GM12878 (cell line): ENCODE data around the gene INTS14. TPM values are rescaled to one million over a fixed set of nuclear protein-coding genes. Genes with fewer than 3 reads are reported as not detected.

Experiments used
- ESRRA ChIP-seq: IDR thresholded peaks from 2 replicates; pipeline ENCODE4 v1.6.1; 2012; ENCODE audit warnings: mild to moderate bottlenecking, low read length, improper control_type of control experiment
- EZH2 ChIP-seq: IDR thresholded peaks from 2 replicates; pipeline ENCODE4 v1.6.1; 2012; ENCODE audit warnings: low read depth, mild to moderate bottlenecking, control low read depth, inconsistent platforms, low read length, borderline replicate concordance; ENCODE audit not compliant: control insufficient read depth
- MYB ChIP-seq: fragments of 150-350 bp; IDR thresholded peaks from 2 replicates; pipeline ENCODE4 v1.6.1; 2014; ENCODE audit warnings: mild to moderate bottlenecking, low read depth, low read length, borderline replicate concordance
- NFXL1 ChIP-seq: fragments of 450-650 bp; IDR thresholded peaks from 2 replicates; pipeline ENCODE4 v1.6.1; 2017; ENCODE audit warnings: antibody characterized with exemption, mild to moderate bottlenecking, borderline replicate concordance
- NR2F1 ChIP-seq: fragments of 450-650 bp; conservative IDR thresholded peaks from 2 replicates; pipeline ENCODE4 v1.6.1; 2017; ENCODE audit warnings: mild to moderate bottlenecking
- POLR2AphosphoS5 ChIP-seq: IDR thresholded peaks from 2 replicates; pipeline ENCODE4 v1.6.1; 2011; ENCODE audit warnings: mild to moderate bottlenecking, low read length, inconsistent platforms
- RAD21 ChIP-seq: IDR thresholded peaks from 2 replicates; pipeline ENCODE4 v1.6.1; 2011; ENCODE audit warnings: mild to moderate bottlenecking, low read depth, low read length, moderate library complexity; ENCODE audit not compliant: insufficient read depth
- RELB ChIP-seq: fragments of 450-650 bp; IDR thresholded peaks from 2 replicates; pipeline ENCODE4 v1.6.1; 2017; ENCODE audit warnings: low read depth, mild to moderate bottlenecking, moderate library complexity
- SP1 ChIP-seq: IDR thresholded peaks from one replicate; pipeline ENCODE4 v1.6.1; 2011; ENCODE audit warnings: low read depth, low read length
- TAF1 ChIP-seq: IDR thresholded peaks from 2 replicates; pipeline ENCODE4 v1.6.1; 2011; ENCODE audit warnings: mild to moderate bottlenecking, low read depth, low read length, borderline replicate concordance
- polyA plus RNA-seq, 11 experiments: library from polyadenylated mRNA; depleted of rRNA in 4 of 11; unstranded in 6 of 11; stranded (reverse) in 5 of 11; fragments of >200 nt; fragmentation: Nextera tagmentation in 4 of 11; fragmentation: Illumina TruSeq in 1 of 11; extraction: Ambion mirVana in 4 of 11; extraction: Trizol in 1 of 11; gene quantifications; 1 replicate in 1 of 11; 2 replicates in 10 of 11; pipeline versions ENCODE4 v1.2.1 to v1.2.3, GENCODE V29; 2011 to 2016; ENCODE audit warnings: inconsistent platforms in 2 of 11, missing spikeins in 2 of 11, low read depth in 1 of 11
- total RNA-seq, 4 experiments: library from RNA; depleted of rRNA in 3 of 4; stranded (reverse); fragments of >200 nt in 3 of 4; fragmentation: Illumina TruSeq in 1 of 4; extraction: Trizol in 1 of 4; gene quantifications; 2 replicates each; pipeline versions ENCODE4 v1.2.1 to v1.2.3, GENCODE V29; 2013 to 2021
- TF ChIP-seq, protein P1 (sequence below): fragments of 450-650 bp; IDR thresholded peaks from 2 replicates; pipeline ENCODE4 v1.6.1; 2017; ENCODE audit warnings: antibody characterized with exemption, mild to moderate bottlenecking, moderate library complexity
- TF ChIP-seq, protein P2 (sequence below): fragments of 150-350 bp; IDR thresholded peaks from 2 replicates; pipeline ENCODE4 v1.6.1; 2016; ENCODE audit warnings: low read depth, low read length
- TF ChIP-seq, protein P3 (sequence below): fragments of 450-650 bp; IDR thresholded peaks from 2 replicates; pipeline ENCODE4 v1.6.1; 2016; ENCODE audit warnings: mild to moderate bottlenecking, moderate library complexity, borderline replicate concordance

The INTS14 gene
- total and polyA plus RNA-seq, 10 of the 15 experiments (the other 5 are each of a cell fraction or from before 2014, with no cell fraction given) = 36.8 to 76.9 (median 47.7) TPM

DNA sequence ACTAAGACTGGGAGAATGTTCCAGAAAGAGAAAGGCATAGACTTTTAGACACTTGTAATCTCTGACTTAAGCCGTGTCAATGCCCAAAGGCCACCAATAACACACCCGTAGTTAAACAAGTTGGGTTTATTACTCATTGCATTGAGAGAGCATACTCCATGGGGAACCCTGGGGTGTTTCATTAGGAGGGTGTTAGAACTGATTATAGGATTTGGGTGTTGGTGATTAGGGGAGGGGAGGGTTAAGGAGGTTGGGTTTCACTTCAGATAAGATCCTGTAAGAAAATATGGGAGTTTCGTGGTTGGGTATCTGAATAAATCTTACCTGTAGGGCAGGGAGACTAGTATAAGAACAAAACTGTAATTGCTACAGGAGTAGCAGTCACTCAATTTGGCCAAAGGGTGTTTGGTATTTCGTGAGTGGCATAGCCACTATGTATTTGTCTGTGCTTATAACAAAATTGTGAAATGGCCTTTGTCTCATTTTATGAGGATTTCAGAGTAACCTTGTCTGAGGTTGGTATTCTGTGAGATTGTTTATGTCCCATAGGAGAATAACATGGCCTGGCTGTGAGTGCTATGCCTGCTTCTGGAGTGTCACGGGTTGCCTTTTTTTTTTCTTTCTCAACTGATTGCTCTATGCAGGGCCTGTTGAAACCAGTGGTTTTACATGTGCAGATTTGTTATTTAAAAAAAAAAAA is 77.7 kb downstream of the INTS14 start (continued):
- TF ChIP-seq EZH2 (no peak), SP1 (no peak), NR2F1 (no peak), TAF1 (no peak), RAD21 (no peak), NFXL1 (no peak), ESRRA (no peak), RELB (no peak), POLR2AphosphoS5 (no peak), MYB (no peak)
- TF ChIP-seq, protein P1, sequence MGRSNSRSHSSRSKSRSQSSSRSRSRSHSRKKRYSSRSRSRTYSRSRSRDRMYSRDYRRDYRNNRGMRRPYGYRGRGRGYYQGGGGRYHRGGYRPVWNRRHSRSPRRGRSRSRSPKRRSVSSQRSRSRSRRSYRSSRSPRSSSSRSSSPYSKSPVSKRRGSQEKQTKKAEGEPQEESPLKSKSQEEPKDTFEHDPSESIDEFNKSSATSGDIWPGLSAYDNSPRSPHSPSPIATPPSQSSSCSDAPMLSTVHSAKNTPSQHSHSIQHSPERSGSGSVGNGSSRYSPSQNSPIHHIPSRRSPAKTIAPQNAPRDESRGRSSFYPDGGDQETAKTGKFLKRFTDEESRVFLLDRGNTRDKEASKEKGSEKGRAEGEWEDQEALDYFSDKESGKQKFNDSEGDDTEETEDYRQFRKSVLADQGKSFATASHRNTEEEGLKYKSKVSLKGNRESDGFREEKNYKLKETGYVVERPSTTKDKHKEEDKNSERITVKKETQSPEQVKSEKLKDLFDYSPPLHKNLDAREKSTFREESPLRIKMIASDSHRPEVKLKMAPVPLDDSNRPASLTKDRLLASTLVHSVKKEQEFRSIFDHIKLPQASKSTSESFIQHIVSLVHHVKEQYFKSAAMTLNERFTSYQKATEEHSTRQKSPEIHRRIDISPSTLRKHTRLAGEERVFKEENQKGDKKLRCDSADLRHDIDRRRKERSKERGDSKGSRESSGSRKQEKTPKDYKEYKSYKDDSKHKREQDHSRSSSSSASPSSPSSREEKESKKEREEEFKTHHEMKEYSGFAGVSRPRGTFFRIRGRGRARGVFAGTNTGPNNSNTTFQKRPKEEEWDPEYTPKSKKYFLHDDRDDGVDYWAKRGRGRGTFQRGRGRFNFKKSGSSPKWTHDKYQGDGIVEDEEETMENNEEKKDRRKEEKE = no peak
- TF ChIP-seq, protein P2, sequence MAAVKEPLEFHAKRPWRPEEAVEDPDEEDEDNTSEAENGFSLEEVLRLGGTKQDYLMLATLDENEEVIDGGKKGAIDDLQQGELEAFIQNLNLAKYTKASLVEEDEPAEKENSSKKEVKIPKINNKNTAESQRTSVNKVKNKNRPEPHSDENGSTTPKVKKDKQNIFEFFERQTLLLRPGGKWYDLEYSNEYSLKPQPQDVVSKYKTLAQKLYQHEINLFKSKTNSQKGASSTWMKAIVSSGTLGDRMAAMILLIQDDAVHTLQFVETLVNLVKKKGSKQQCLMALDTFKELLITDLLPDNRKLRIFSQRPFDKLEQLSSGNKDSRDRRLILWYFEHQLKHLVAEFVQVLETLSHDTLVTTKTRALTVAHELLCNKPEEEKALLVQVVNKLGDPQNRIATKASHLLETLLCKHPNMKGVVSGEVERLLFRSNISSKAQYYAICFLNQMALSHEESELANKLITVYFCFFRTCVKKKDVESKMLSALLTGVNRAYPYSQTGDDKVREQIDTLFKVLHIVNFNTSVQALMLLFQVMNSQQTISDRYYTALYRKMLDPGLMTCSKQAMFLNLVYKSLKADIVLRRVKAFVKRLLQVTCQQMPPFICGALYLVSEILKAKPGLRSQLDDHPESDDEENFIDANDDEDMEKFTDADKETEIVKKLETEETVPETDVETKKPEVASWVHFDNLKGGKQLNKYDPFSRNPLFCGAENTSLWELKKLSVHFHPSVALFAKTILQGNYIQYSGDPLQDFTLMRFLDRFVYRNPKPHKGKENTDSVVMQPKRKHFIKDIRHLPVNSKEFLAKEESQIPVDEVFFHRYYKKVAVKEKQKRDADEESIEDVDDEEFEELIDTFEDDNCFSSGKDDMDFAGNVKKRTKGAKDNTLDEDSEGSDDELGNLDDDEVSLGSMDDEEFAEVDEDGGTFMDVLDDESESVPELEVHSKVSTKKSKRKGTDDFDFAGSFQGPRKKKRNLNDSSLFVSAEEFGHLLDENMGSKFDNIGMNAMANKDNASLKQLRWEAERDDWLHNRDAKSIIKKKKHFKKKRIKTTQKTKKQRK = no peak
- TF ChIP-seq, protein P3, sequence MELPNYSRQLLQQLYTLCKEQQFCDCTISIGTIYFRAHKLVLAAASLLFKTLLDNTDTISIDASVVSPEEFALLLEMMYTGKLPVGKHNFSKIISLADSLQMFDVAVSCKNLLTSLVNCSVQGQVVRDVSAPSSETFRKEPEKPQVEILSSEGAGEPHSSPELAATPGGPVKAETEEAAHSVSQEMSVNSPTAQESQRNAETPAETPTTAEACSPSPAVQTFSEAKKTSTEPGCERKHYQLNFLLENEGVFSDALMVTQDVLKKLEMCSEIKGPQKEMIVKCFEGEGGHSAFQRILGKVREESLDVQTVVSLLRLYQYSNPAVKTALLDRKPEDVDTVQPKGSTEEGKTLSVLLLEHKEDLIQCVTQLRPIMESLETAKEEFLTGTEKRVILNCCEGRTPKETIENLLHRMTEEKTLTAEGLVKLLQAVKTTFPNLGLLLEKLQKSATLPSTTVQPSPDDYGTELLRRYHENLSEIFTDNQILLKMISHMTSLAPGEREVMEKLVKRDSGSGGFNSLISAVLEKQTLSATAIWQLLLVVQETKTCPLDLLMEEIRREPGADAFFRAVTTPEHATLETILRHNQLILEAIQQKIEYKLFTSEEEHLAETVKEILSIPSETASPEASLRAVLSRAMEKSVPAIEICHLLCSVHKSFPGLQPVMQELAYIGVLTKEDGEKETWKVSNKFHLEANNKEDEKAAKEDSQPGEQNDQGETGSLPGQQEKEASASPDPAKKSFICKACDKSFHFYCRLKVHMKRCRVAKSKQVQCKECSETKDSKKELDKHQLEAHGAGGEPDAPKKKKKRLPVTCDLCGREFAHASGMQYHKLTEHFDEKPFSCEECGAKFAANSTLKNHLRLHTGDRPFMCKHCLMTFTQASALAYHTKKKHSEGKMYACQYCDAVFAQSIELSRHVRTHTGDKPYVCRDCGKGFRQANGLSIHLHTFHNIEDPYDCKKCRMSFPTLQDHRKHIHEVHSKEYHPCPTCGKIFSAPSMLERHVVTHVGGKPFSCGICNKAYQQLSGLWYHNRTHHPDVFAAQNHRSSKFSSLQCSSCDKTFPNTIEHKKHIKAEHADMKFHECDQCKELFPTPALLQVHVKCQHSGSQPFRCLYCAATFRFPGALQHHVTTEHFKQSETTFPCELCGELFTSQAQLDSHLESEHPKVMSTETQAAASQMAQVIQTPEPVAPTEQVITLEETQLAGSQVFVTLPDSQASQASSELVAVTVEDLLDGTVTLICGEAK = no peak
